GM12801 (cell line): ENCODE results near the gene AFF1.

Experiments
- CTCF ChIP-seq: IDR thresholded peaks from one replicate; pipeline ENCODE4 v1.5.1; 2011; ENCODE audit warnings: control low read depth; ENCODE audit not compliant: insufficient read length; ENCODE audit errors: extremely low read depth

Gene AFF1

GRCh38 chr4:87006676-87007527 lies 72.1 kb downstream of the AFF1 start:
- no peak for TF ChIP-seq CTCF

- TF ChIP-seq CTCF = no peak
These were observed 73.0 kb downstream of the AFF1 start for GRCh38 chr4:87007528-87008446.

GRCh38 chr4:87009095-87009648 lies 74.4 kb downstream of the AFF1 start:
- no peak for TF ChIP-seq CTCF

- TF ChIP-seq CTCF = no peak
These were observed 75.4 kb downstream of the AFF1 start for GRCh38 chr4:87010192-87010591.

GRCh38 chr4:87011340-87012034 lies 76.7 kb downstream of the AFF1 start:
- TF ChIP-seq CTCF = no peak

GRCh38 chr4:87012265-87012953 lies 77.6 kb downstream of the AFF1 start:
- TF ChIP-seq CTCF = no peak
